ENCODE measurements around the gene RNF10. TPM values are rescaled to one million over a fixed set of nuclear protein-coding genes. Genes with fewer than 3 reads are reported as not detected.

Gene RNF10
- total and polyA plus RNA-seq, 2 experiments from 2014 or later, result 113 to 149 TPM

DNA sequence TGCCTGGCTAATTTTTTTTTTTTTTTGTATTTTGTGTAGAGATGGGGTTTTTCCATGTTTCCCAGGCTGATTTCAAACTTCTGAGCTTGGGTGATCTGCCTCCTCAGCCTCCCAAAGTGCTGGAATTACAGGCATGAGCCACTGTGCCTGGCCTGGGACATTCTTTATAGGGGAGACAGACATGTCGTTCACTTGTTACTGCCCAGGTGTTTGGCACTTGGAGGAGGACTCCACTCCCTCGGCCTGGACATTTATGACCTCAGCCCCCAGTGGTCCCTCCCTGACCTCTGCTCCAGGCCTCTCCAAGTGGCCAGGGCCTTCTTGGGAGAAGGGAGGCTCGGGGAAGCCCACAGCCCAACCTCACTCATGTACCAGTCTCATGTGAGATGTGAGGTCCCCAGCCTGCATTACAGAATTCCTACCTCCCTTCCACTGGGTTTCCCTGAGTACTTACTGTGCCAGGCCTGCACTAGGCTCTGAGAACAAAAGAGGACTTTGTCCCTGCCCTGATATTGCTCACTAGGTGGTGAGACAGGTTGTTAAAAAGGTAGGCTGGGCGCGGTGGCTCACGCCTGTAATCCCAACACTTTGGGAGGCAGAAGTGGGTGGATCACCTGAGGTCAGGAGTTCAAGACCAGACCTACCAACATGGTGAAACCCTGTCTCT lies 56.7 kb downstream of the RNF10 start (continued):
- TF ChIP-seq, protein P1, sequence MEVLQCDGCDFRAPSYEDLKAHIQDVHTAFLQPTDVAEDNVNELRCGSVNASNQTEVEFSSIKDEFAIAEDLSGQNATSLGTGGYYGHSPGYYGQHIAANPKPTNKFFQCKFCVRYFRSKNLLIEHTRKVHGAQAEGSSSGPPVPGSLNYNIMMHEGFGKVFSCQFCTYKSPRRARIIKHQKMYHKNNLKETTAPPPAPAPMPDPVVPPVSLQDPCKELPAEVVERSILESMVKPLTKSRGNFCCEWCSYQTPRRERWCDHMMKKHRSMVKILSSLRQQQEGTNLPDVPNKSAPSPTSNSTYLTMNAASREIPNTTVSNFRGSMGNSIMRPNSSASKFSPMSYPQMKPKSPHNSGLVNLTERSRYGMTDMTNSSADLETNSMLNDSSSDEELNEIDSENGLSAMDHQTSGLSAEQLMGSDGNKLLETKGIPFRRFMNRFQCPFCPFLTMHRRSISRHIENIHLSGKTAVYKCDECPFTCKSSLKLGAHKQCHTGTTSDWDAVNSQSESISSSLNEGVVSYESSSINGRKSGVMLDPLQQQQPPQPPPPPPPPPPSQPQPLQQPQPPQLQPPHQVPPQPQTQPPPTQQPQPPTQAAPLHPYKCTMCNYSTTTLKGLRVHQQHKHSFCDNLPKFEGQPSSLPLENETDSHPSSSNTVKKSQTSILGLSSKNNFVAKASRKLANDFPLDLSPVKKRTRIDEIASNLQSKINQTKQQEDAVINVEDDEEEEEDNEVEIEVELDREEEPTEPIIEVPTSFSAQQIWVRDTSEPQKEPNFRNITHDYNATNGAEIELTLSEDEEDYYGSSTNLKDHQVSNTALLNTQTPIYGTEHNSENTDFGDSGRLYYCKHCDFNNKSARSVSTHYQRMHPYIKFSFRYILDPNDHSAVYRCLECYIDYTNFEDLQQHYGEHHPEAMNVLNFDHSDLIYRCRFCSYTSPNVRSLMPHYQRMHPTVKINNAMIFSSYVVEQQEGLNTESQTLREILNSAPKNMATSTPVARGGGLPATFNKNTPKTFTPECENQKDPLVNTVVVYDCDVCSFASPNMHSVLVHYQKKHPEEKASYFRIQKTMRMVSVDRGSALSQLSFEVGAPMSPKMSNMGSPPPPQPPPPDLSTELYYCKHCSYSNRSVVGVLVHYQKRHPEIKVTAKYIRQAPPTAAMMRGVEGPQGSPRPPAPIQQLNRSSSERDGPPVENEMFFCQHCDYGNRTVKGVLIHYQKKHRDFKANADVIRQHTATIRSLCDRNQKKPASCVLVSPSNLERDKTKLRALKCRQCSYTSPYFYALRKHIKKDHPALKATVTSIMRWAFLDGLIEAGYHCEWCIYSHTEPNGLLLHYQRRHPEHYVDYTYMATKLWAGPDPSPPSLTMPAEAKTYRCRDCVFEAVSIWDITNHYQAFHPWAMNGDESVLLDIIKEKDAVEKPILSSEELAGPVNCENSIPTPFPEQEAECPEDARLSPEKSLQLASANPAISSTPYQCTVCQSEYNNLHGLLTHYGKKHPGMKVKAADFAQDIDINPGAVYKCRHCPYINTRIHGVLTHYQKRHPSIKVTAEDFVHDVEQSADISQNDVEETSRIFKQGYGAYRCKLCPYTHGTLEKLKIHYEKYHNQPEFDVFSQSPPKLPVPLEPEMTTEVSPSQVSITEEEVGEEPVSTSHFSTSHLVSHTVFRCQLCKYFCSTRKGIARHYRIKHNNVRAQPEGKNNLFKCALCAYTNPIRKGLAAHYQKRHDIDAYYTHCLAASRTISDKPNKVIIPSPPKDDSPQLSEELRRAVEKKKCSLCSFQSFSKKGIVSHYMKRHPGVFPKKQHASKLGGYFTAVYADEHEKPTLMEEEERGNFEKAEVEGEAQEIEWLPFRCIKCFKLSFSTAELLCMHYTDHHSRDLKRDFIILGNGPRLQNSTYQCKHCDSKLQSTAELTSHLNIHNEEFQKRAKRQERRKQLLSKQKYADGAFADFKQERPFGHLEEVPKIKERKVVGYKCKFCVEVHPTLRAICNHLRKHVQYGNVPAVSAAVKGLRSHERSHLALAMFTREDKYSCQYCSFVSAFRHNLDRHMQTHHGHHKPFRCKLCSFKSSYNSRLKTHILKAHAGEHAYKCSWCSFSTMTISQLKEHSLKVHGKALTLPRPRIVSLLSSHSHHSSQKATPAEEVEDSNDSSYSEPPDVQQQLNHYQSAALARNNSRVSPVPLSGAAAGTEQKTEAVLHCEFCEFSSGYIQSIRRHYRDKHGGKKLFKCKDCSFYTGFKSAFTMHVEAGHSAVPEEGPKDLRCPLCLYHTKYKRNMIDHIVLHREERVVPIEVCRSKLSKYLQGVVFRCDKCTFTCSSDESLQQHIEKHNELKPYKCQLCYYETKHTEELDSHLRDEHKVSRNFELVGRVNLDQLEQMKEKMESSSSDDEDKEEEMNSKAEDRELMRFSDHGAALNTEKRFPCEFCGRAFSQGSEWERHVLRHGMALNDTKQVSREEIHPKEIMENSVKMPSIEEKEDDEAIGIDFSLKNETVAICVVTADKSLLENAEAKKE (CRISPR knock-in tag; IDR thresholded peaks at IDR 0.05), result no peak
- TF ChIP-seq POLR2AphosphoS5 (IDR thresholded peaks at IDR 0.05; ENCODE audit: low read depth), result no peak

DNA sequence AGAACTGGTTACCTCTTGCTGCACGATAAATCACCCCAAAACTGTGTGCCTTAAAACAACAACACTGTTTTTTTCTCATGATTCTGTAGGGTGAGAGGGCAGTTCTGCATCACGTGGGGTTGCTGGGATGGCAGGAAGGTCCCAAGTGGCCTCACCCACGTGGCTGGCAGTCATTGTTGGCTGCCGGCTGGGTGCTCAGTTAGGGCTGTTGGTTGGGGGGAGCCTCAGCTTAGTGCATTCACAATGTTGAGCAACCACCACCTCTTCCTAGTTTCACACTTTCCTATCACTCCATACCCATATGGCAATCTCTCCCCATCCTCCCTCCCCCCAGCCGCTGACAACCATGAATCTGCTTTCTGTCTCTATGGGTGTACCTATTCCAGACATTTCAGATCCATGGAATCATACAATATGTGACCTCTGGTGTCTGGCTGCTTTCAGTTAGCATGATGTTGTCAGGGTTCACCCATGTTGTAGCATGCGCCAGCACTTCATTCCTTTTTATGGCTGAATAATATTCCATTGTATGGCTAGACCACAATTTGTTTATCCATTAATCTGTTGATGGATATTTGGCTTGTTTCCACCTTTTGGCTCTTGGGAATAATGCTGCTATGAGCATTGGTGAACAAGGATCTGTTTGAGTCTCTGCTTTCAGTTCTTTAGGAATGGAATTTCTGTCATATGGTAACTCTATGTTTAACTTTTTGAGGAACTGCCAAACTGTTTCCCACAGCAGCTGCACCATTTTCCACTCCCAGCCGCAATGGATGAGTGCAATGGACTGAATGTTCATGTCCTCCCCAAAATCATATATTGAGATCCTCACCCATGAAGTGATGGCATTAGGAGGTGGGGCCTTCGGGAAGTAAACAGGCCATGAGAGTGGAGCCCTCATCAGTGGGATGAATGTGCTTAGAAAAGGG lies 58.2 kb downstream of the RNF10 start:
- Histone ChIP-seq H3K36me3 (ENCODE audit: insufficient read depth) (no peaks in the 10 kb centered on the region), H3K4me1 (ENCODE audit: insufficient read depth) (no peaks in the 10 kb centered on the region), H4K20me1 (replicated peaks; ENCODE audit: insufficient read depth) (no peaks in the 10 kb centered on the region), H3K27me3 (ENCODE audit: insufficient read depth) (no peaks in the 10 kb centered on the region), H3K27ac (ENCODE audit: low read depth) (no peak overlapping the region), H3K4me3 (no peak overlapping the region), H3K4me2 (no peak overlapping the region), H3K79me2 (replicated peaks; ENCODE audit: insufficient read depth) (no peaks in the 10 kb centered on the region), H2AFZ (peak overlapping the region; percentile 84), H3K9me2 (ENCODE audit: insufficient read depth) (no peaks in the 10 kb centered on the region), H3F3A (replicated peaks; ENCODE audit: low read depth) (no peaks in the 10 kb centered on the region)
- H3K27me3 Mint-ChIP-seq (ENCODE audit: insufficient read depth, low read depth, poor library complexity), result peaks cover 7% of the 10 kb centered on the region
- H3K36me3 Mint-ChIP-seq (ENCODE audit: low read depth), result no peaks in the 10 kb centered on the region
- H3K4me1 Mint-ChIP-seq, result peaks cover 6% of the 10 kb centered on the region; the same call in 2 of the 3 replicates
- no peak for TF ChIP-seq NANOG (IDR thresholded peaks at IDR 0.05; ENCODE audit: borderline replicate concordance)
- DNase-seq (ENCODE audit: low spot score) (no peak), ATAC-seq (no peak)
- no peak overlapping the region for H3K4me3 Mint-ChIP-seq
- H3K27ac Mint-ChIP-seq, result no peak overlapping the region
- no peaks in the 10 kb centered on the region for H3K9me3 Mint-ChIP-seq
